Tibial nerve (tissue), 3 donors: ENCODE measurements around the gene SUZ12.
"Not testable (repeated sequence)": the region's sequence is repeated elsewhere in the genome, so short reads cannot be mapped to it uniquely, and the experiment has no call there.

Experiments
- CTCF ChIP-seq, 5 experiments: fragments of 200-600 bp in 3 of 5; fragments of 450-650 bp in 2 of 5; sonication (generic) in 3 of 5; IDR thresholded peaks; one replicate each; pipeline ENCODE4 v1.5.1; 2016 to 2019; ENCODE audit warnings: antibody characterized with exemption in 5 of 5, mild to moderate bottlenecking in 3 of 5, moderate library complexity in 2 of 5
- POLR2A ChIP-seq, 2 donors: fragments of 450-650 bp; IDR thresholded peaks; one replicate each; pipeline ENCODE4 v1.6.1; 2017; ENCODE audit warnings: antibody characterized with exemption in 2 of 2, mild to moderate bottlenecking in 2 of 2, moderate library complexity in 2 of 2

GRCh38 chr17:32041306-32041875, 104.6 kb downstream of the SUZ12 start:
- not testable (repeated sequence) for TF ChIP-seq CTCF, POLR2A (IDR thresholded peaks at IDR 0.05)
